ENCODE results near the gene KIF26B. TPM values are rescaled to one million over a fixed set of nuclear protein-coding genes. Genes with fewer than 3 reads are reported as not detected.

Gene KIF26B
- total and polyA plus RNA-seq, 10 of the 15 experiments (the other 5 are each of a cell fraction or from before 2014, with no cell fraction given): 0.35 to 11.6 (median 2.2) TPM

DNA sequence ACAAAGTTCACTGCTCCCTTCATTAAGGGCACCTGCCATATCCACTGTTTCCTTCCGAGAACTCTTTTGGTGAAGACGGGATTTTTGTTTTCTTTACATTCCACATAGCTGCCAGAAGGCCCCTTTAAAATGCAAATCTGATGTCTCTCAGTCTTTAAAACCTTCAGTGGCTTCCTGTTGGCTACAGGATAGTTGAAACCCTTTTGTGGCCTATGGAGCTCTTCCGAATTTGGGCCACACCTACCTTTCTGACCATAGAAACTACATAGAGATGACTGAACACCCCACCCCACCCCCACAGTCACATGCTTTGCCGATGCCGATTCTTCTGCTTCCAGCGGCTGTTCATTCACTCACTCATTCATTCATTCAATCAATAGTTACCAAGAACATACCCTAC, 502.6 kb downstream of the KIF26B start:
- WGBS (ENCODE audit: insufficient coverage, insufficient replicate concordance, low lambda C conversion rate, missing lambda C conversion rate): 87% methylated on average over 6 of the region's 6 CpGs
- SMC1A ChIA-PET (ENCODE audit: uncharacterized antibody, unreplicated experiment): interaction anchor here (1.2 kb wide), 2 partner anchors 11 to 57 kb away, joined by 3 to 5 read pairs; no protein-coding TSS in a partner anchor
- Histone ChIP-seq H3K4me3 (no peak overlapping the region), H3K9ac (ENCODE audit: control insufficient read depth, insufficient read depth, low read length) (no peak overlapping the region), H3K36me3 (ENCODE audit: control insufficient read depth in 2 of 2, insufficient read depth in 2 of 2, low read length in 1 of 2) (no peaks in the 10 kb centered on the region), H3K9me3 (replicated peaks; ENCODE audit: control insufficient read depth, insufficient read depth, low read length) (no peaks in the 10 kb centered on the region; the same call in 1 of the 3 replicates), H4K20me1 (ENCODE audit: control insufficient read depth, insufficient read depth) (no peaks in the 10 kb centered on the region), H3K4me2 (ENCODE audit: control insufficient read depth, insufficient read depth) (no peak overlapping the region), H2AFZ (ENCODE audit: control insufficient read depth, low read depth, low read length) (no peak overlapping the region), H3K4me1 (ENCODE audit: control insufficient read depth, insufficient read depth, low read length) (no peaks in the 10 kb centered on the region), H3K79me2 (ENCODE audit: control insufficient read depth, insufficient read depth, low read length) (no peaks in the 10 kb centered on the region; the same call in 1 of the 2 replicates), H3K27me3 (replicated peaks in 1 of 2; ENCODE audit: control insufficient read depth in 2 of 2, insufficient read depth in 2 of 2, low read length in 1 of 2) (no peaks in the 10 kb centered on the region), H3K27ac (ENCODE audit: control insufficient read depth, insufficient read depth) (no peak overlapping the region)
- no TSS peak for BruUV-seq (replicated peaks)
- FAIRE-seq (no peak), DNase-seq (ENCODE audit: low read depth, low spot score) (no peak), ATAC-seq (no peak)
- POLR2A ChIA-PET: no interaction called here
- CTCF ChIA-PET: no interaction called here
- intact Hi-C loops (cut with micrococcal nuclease; ENCODE audit: unreplicated experiment) (no loop called here), in situ Hi-C loops (cut with MboI) (no loop called here)
- RAD21 ChIA-PET (ENCODE audit: unreplicated experiment): interaction anchor here (1.3 kb wide), 1 partner anchor 12 kb away, joined by 3 read pairs; no protein-coding TSS in a partner anchor
- no peak for TF ChIP-seq PAX8 (IDR thresholded peaks at IDR 0.05)

DNA sequence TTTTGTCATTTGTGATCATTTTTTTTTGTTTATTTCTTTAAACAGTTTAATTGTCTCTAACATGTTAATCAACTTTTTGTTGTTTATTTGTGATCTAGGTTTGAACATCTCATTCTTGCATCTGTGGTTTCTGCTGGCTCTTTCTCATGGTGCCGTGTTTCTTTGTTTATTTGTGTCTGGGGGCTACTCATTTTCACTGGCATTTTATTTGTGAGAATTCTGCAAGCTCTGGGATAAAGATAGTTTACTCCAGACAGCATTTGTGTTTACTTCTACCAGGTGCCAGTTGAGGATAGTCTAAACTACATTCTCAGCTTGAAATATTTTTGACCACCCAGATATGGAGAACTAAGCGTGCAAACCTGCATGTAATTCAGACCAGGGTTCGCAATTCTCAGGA, 508.6 kb downstream of the KIF26B start:
- Histone ChIP-seq H3K4me1 (ENCODE audit: control insufficient read depth, insufficient read depth, low read length) (no peaks in the 10 kb centered on the region), H3K4me2 (ENCODE audit: control insufficient read depth, insufficient read depth) (no peak overlapping the region), H2AFZ (ENCODE audit: control insufficient read depth, low read depth, low read length) (no peak overlapping the region), H3K27me3 (replicated peaks in 1 of 2; ENCODE audit: control insufficient read depth in 2 of 2, insufficient read depth in 2 of 2, low read length in 1 of 2) (no peaks in the 10 kb centered on the region), H3K9me3 (replicated peaks; ENCODE audit: control insufficient read depth, insufficient read depth, low read length) (no peaks in the 10 kb centered on the region; the same call in 2 of the 3 replicates), H4K20me1 (ENCODE audit: control insufficient read depth, insufficient read depth) (no peaks in the 10 kb centered on the region), H3K9ac (ENCODE audit: control insufficient read depth, insufficient read depth, low read length) (no peak overlapping the region), H3K36me3 (ENCODE audit: control insufficient read depth in 2 of 2, insufficient read depth in 2 of 2, low read length in 1 of 2) (no peaks in the 10 kb centered on the region), H3K4me3 (no peak overlapping the region), H3K79me2 (ENCODE audit: control insufficient read depth, insufficient read depth, low read length) (no peaks in the 10 kb centered on the region), H3K27ac (ENCODE audit: control insufficient read depth, insufficient read depth) (no peak overlapping the region)
- CTCF ChIA-PET: interaction anchor here (0.7 kb wide), 1 partner anchor 338 kb away, joined by 3 read pairs; no protein-coding TSS in a partner anchor
- SMC1A ChIA-PET (ENCODE audit: uncharacterized antibody, unreplicated experiment): interaction anchor here (0.6 to 1.2 kb wide), 5 partner anchors 16 to 413 kb away, joined by 3 to 4 read pairs (median 3); no protein-coding TSS in a partner anchor
- no peak for ATAC-seq
- POLR2A ChIA-PET: no interaction called here
- no peak for DNase-seq (ENCODE audit: low read depth, low spot score)
- 82% methylated on average over 3 of the region's 3 CpGs for WGBS (ENCODE audit: insufficient coverage, insufficient replicate concordance, low lambda C conversion rate, missing lambda C conversion rate)
- BruUV-seq (replicated peaks): no TSS peak
- in situ Hi-C loops (cut with MboI): no loop called here
- intact Hi-C loops (cut with micrococcal nuclease; ENCODE audit: unreplicated experiment): no loop called here
- RAD21 ChIA-PET (ENCODE audit: unreplicated experiment): no interaction called here
- no peak for FAIRE-seq
- no peak for TF ChIP-seq LARP7 (IDR thresholded peaks at IDR 0.05)
- TF ChIP-seq, protein P1, sequence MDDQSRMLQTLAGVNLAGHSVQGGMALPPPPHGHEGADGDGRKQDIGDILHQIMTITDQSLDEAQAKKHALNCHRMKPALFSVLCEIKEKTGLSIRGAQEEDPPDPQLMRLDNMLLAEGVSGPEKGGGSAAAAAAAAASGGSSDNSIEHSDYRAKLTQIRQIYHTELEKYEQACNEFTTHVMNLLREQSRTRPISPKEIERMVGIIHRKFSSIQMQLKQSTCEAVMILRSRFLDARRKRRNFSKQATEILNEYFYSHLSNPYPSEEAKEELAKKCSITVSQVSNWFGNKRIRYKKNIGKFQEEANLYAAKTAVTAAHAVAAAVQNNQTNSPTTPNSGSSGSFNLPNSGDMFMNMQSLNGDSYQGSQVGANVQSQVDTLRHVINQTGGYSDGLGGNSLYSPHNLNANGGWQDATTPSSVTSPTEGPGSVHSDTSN (IDR thresholded peaks at IDR 0.05; ENCODE audit: insufficient replicate concordance, low read depth, low read length): no peak
- no peak for TF ChIP-seq SIX5 (IDR thresholded peaks at IDR 0.05; ENCODE audit: low read depth, low read length, severe bottlenecking)
- TF ChIP-seq POLR2AphosphoS5 (IDR thresholded peaks at IDR 0.05; ENCODE audit: low read length): no peak
- TF ChIP-seq, protein P2, sequence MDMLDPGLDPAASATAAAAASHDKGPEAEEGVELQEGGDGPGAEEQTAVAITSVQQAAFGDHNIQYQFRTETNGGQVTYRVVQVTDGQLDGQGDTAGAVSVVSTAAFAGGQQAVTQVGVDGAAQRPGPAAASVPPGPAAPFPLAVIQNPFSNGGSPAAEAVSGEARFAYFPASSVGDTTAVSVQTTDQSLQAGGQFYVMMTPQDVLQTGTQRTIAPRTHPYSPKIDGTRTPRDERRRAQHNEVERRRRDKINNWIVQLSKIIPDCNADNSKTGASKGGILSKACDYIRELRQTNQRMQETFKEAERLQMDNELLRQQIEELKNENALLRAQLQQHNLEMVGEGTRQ (IDR thresholded peaks at IDR 0.05; ENCODE audit: borderline replicate concordance, low read depth, low read length): no peak
- TF ChIP-seq RAD21 (IDR thresholded peaks at IDR 0.05; ENCODE audit: insufficient read depth, low read depth, low read length): no peak
- TF ChIP-seq JUND (IDR thresholded peaks at IDR 0.05; ENCODE audit: low read depth, low read length): no peak
- no peak for TF ChIP-seq SUPT20H (IDR thresholded peaks at IDR 0.05; ENCODE audit: borderline replicate concordance, control insufficient read depth, low read depth, low read length)
- TF ChIP-seq, protein P3, sequence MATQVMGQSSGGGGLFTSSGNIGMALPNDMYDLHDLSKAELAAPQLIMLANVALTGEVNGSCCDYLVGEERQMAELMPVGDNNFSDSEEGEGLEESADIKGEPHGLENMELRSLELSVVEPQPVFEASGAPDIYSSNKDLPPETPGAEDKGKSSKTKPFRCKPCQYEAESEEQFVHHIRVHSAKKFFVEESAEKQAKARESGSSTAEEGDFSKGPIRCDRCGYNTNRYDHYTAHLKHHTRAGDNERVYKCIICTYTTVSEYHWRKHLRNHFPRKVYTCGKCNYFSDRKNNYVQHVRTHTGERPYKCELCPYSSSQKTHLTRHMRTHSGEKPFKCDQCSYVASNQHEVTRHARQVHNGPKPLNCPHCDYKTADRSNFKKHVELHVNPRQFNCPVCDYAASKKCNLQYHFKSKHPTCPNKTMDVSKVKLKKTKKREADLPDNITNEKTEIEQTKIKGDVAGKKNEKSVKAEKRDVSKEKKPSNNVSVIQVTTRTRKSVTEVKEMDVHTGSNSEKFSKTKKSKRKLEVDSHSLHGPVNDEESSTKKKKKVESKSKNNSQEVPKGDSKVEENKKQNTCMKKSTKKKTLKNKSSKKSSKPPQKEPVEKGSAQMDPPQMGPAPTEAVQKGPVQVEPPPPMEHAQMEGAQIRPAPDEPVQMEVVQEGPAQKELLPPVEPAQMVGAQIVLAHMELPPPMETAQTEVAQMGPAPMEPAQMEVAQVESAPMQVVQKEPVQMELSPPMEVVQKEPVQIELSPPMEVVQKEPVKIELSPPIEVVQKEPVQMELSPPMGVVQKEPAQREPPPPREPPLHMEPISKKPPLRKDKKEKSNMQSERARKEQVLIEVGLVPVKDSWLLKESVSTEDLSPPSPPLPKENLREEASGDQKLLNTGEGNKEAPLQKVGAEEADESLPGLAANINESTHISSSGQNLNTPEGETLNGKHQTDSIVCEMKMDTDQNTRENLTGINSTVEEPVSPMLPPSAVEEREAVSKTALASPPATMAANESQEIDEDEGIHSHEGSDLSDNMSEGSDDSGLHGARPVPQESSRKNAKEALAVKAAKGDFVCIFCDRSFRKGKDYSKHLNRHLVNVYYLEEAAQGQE (IDR thresholded peaks at IDR 0.05; ENCODE audit: low read depth, low read length): no peak
- no peak for TF ChIP-seq BACH1 (IDR thresholded peaks at IDR 0.05; ENCODE audit: borderline replicate concordance)
- TF ChIP-seq MEF2A (IDR thresholded peaks at IDR 0.05; ENCODE audit: insufficient read depth, low read depth, low read length): no peak
